Fibroblast of mammary gland (primary cell): Measurements from ENCODE around the gene GOLPH3.
"Not testable (repeated sequence)": the region's sequence is repeated elsewhere in the genome, so short reads cannot be mapped to it uniquely, and the experiment has no call there.

ENCODE experiments used
- DNase-seq: peaks from one replicate; pipeline ENCODE4 v3.0.0-alpha.2; 2010; ENCODE audit warnings: low read depth
- H3K4me3 ChIP-seq: 2 replicates; pipeline ENCODE4 v1.5.1; 2011; ENCODE audit warnings: low read depth, mild to moderate bottlenecking, low read length, moderate library complexity; ENCODE audit not compliant: control insufficient read depth
- CTCF ChIP-seq: conservative IDR thresholded peaks from 2 replicates; pipeline ENCODE4 v1.5.1; 2011; ENCODE audit warnings: low read depth, low read length, inconsistent platforms; ENCODE audit not compliant: control insufficient read depth, insufficient read depth

Gene GOLPH3

GRCh38 chr5:32174011-32174870 is at the start of gene GOLPH3:
Gene GOLPH3 (minus strand): TSS chr5:32174319. CDS start chr5:32174034, 285 bp downstream.
- peak; percentile 81 for DNase-seq
- H3K4me3 ChIP-seq: peak within 1 kb of the TSS; percentile 91
- no peak for TF ChIP-seq CTCF

- H3K4me3 ChIP-seq: no peak overlapping the region
- no peak for DNase-seq
- no peak for TF ChIP-seq CTCF
Observed at GRCh38 chr5:32222723-32223470, 48.8 kb upstream of the GOLPH3 start.

GRCh38 chr5:32217886-32218396 is 43.8 kb upstream of the GOLPH3 start:
- no peak for DNase-seq
- TF ChIP-seq CTCF: no peak
- H3K4me3 ChIP-seq: no peak overlapping the region

- DNase-seq, H3K4me3 ChIP-seq: not testable (repeated sequence)
Observed at GRCh38 chr5:32214344-32214743, 40.2 kb upstream of the GOLPH3 start.

- H3K4me3 ChIP-seq: no peak overlapping the region
- TF ChIP-seq CTCF: no peak
- DNase-seq: no peak
Observed at GRCh38 chr5:32210151-32210550, 36.0 kb upstream of the GOLPH3 start.

- H3K4me3 ChIP-seq, DNase-seq: not testable (repeated sequence)
Observed at GRCh38 chr5:32208837-32209236, 34.7 kb upstream of the GOLPH3 start.

GRCh38 chr5:32207355-32207634 is 33.2 kb upstream of the GOLPH3 start:
- no peak for DNase-seq
- H3K4me3 ChIP-seq: no peak overlapping the region
- no peak for TF ChIP-seq CTCF
